ENCODE data around the gene UBE3C.

DNA sequence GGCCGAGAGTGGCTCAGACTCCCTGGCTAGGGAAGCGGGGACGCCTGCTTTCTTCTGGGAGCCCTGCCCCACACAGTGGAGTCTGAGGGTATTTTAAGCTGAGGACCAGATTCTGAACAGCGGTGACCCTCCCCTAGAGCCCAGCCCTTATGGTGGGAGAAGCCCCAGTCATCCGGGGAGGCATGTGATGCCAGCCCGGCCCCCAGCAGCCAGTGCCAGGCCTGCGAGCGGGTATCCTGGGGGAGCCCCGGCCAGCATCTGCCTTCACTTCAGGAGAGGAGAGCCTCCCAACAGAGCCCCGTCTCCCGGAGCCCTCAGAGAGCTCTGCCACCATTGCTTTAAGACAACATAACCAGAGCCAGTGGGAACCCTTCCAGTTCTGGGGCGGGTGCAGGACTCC is 156.6 kb downstream of the UBE3C start:
- TF ChIP-seq, protein P1, sequence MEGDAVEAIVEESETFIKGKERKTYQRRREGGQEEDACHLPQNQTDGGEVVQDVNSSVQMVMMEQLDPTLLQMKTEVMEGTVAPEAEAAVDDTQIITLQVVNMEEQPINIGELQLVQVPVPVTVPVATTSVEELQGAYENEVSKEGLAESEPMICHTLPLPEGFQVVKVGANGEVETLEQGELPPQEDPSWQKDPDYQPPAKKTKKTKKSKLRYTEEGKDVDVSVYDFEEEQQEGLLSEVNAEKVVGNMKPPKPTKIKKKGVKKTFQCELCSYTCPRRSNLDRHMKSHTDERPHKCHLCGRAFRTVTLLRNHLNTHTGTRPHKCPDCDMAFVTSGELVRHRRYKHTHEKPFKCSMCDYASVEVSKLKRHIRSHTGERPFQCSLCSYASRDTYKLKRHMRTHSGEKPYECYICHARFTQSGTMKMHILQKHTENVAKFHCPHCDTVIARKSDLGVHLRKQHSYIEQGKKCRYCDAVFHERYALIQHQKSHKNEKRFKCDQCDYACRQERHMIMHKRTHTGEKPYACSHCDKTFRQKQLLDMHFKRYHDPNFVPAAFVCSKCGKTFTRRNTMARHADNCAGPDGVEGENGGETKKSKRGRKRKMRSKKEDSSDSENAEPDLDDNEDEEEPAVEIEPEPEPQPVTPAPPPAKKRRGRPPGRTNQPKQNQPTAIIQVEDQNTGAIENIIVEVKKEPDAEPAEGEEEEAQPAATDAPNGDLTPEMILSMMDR (optimal IDR thresholded peaks at IDR 0.05 in 1 of 3, IDR thresholded peaks at IDR 0.05 in 1 of 3, conservative IDR thresholded peaks at IDR 0.05 in 1 of 3; ENCODE audit: extremely low read depth in 1 of 3, insufficient read depth in 2 of 3, low read length in 3 of 3) = no peak
- no peak for TF ChIP-seq EZH2 (IDR thresholded peaks at IDR 0.05; ENCODE audit: low read length)
